ENCODE results near the gene THBD. TPM values are rescaled to one million over a fixed set of nuclear protein-coding genes. Genes with fewer than 3 reads are reported as not detected.

THBD gene
- total and polyA plus RNA-seq, 5 donors from 2014 or later: not detected

DNA sequence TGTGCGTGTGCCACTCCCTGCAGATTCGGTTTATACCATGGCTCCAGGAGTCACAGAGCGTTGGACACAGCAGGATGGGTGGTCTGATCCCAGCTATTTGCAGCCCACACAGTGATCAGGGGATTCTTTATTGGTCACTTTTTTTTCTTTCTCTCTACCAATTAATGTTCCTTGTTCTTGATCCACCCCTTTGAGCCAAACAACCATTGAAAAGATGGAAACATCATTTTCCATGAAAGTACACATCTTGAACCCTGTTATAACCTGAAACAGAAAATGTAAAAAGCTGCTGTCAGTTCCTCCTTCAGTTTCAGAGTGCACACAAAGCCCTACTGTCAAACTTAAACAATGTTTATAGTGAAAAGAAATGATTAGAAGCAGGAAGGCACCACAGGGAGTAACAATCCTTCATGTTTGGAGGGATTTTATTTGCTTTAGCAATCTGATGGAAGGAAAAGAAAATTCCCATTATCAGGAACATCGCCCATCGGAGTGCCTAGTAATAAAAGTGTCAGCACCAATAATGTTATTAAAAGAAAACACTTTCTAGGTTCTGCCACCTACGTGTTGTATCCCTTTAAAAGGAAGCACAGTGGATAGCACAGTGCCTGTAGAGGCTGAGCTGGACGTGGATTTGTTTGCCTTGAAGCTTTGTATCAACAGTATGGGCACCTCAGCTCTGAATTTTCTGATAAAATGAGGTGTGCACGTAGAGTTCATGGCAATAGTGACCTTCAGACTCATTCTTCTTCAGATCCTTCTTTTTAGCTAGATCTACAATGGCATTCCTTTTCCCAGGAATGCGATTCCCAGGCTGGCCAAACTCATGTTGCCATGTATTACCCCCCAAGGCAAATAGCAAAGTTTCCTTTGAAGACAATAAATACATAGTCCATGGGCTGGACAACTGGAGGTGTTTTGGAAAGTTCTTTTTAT lies 16.1 kb upstream of the THBD start:
- H3K9me3 ChIP-seq (ENCODE audit: control insufficient read depth in 2 of 2, low read length in 2 of 2): no peaks in the 10 kb centered on the region
- Mint-ChIP-seq H3K27me3 (peaks cover 9% of the 10 kb centered on the region), H3K27ac (no peak overlapping the region), H3K36me3 (no peaks in the 10 kb centered on the region), H3K9me3 (peaks cover 0 to 2% (median 0%) of the 10 kb centered on the region in 7 donors), H3K4me3 (no peak overlapping the region), H3K4me1 (no peaks in the 10 kb centered on the region)
- peaks cover 3% of the 10 kb centered on the region for H3K27me3 ChIP-seq (ENCODE audit: control insufficient read depth, insufficient read depth, low read length)
- DNase-seq (no peak), ATAC-seq (ENCODE audit: low read depth in 2 of 2) (no peak)
- no peak overlapping the region for H3K4me3 ChIP-seq (ENCODE audit: low read depth, low read length)
- no peak overlapping the region for H3K27ac ChIP-seq (ENCODE audit: insufficient read depth, low read length, poor library complexity, severe bottlenecking)
- no peaks in the 10 kb centered on the region for H3K4me1 ChIP-seq (ENCODE audit: control insufficient read depth, insufficient read depth, low read length, poor library complexity, severe bottlenecking)
- H3K36me3 ChIP-seq (ENCODE audit: control insufficient read depth, insufficient read depth, low read length): no peaks in the 10 kb centered on the region

GRCh38 chr20:23063581-23063980 lies 14.1 kb upstream of the THBD start:
- no peaks in the 10 kb centered on the region for H3K9me3 ChIP-seq (ENCODE audit: control insufficient read depth in 2 of 2, low read length in 2 of 2)
- no peak for ATAC-seq (ENCODE audit: low read depth in 2 of 2)
- Mint-ChIP-seq H3K27ac (no peak overlapping the region), H3K4me3 (no peak overlapping the region), H3K27me3 (peaks cover 15% of the 10 kb centered on the region), H3K36me3 (no peaks in the 10 kb centered on the region), H3K4me1 (no peaks in the 10 kb centered on the region), H3K9me3 (peaks cover 0 to 2% (median 0%) of the 10 kb centered on the region in 7 donors)
- no peaks in the 10 kb centered on the region for H3K27me3 ChIP-seq (ENCODE audit: control insufficient read depth, insufficient read depth, low read length)
- no peak overlapping the region for H3K4me3 ChIP-seq (ENCODE audit: low read depth, low read length)
- H3K4me1 ChIP-seq (ENCODE audit: control insufficient read depth, insufficient read depth, low read length, poor library complexity, severe bottlenecking): no peaks in the 10 kb centered on the region
- no peaks in the 10 kb centered on the region for H3K36me3 ChIP-seq (ENCODE audit: control insufficient read depth, insufficient read depth, low read length)
- DNase-seq: no peak
- H3K27ac ChIP-seq (ENCODE audit: insufficient read depth, low read length, poor library complexity, severe bottlenecking): no peak overlapping the region

GRCh38 chr20:23063168-23063567 lies 13.7 kb upstream of the THBD start:
- no peaks in the 10 kb centered on the region for H3K9me3 ChIP-seq (ENCODE audit: control insufficient read depth in 2 of 2, low read length in 2 of 2)
- Mint-ChIP-seq H3K27ac (no peak overlapping the region), H3K4me3 (no peak overlapping the region), H3K9me3 (peaks cover 0 to 2% (median 0%) of the 10 kb centered on the region in 7 donors), H3K4me1 (no peaks in the 10 kb centered on the region), H3K27me3 (peaks cover 14% of the 10 kb centered on the region), H3K36me3 (no peaks in the 10 kb centered on the region)
- H3K4me3 ChIP-seq (ENCODE audit: low read depth, low read length): no peak overlapping the region
- no peaks in the 10 kb centered on the region for H3K4me1 ChIP-seq (ENCODE audit: control insufficient read depth, insufficient read depth, low read length, poor library complexity, severe bottlenecking)
- H3K36me3 ChIP-seq (ENCODE audit: control insufficient read depth, insufficient read depth, low read length): no peaks in the 10 kb centered on the region
- ATAC-seq (ENCODE audit: low read depth in 2 of 2) (no peak), DNase-seq (no peak)
- no peak overlapping the region for H3K27ac ChIP-seq (ENCODE audit: insufficient read depth, low read length, poor library complexity, severe bottlenecking)
- no peaks in the 10 kb centered on the region for H3K27me3 ChIP-seq (ENCODE audit: control insufficient read depth, insufficient read depth, low read length)

DNA sequence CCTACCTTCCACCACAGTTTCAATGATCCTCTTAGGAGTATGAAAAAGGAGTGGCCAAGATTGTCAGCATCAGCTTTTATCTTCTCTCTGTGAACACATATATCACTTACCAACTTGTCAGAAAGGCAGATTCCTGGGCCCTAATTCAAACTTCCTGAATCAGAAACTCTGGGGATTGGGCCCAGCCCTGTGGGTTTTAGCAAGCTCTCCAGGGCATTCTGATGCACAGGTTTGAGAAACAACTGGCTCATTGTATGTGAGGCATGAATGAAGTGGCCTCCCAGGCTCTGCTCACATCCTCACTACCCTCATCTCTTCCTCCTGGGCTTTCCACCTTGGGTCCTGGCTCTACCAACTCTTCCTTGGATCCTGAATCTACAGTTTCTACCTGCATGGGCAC lies 13.2 kb upstream of the THBD start:
- H3K27me3 ChIP-seq (ENCODE audit: control insufficient read depth, insufficient read depth, low read length): no peaks in the 10 kb centered on the region
- DNase-seq (no peak), ATAC-seq (ENCODE audit: low read depth in 2 of 2) (no peak)
- H3K36me3 Mint-ChIP-seq: no peaks in the 10 kb centered on the region
- no peak overlapping the region for H3K4me3 ChIP-seq (ENCODE audit: low read depth, low read length)
- no peak overlapping the region for H3K27ac Mint-ChIP-seq
- no peaks in the 10 kb centered on the region for H3K4me1 ChIP-seq (ENCODE audit: control insufficient read depth, insufficient read depth, low read length, poor library complexity, severe bottlenecking)
- H3K9me3 Mint-ChIP-seq: peaks cover 0 to 2% (median 0%) of the 10 kb centered on the region in 7 donors
- H3K27ac ChIP-seq (ENCODE audit: insufficient read depth, low read length, poor library complexity, severe bottlenecking): no peak overlapping the region
- no peaks in the 10 kb centered on the region for H3K4me1 Mint-ChIP-seq
- H3K36me3 ChIP-seq (ENCODE audit: control insufficient read depth, insufficient read depth, low read length): no peaks in the 10 kb centered on the region
- H3K27me3 Mint-ChIP-seq: peaks cover 18% of the 10 kb centered on the region
- H3K9me3 ChIP-seq (ENCODE audit: control insufficient read depth in 2 of 2, low read length in 2 of 2): no peaks in the 10 kb centered on the region
- H3K4me3 Mint-ChIP-seq: no peak overlapping the region

- H3K9me3 ChIP-seq (ENCODE audit: control insufficient read depth in 2 of 2, low read length in 2 of 2): no peaks in the 10 kb centered on the region
- no peaks in the 10 kb centered on the region for H3K36me3 ChIP-seq (ENCODE audit: control insufficient read depth, insufficient read depth, low read length)
- H3K4me1 ChIP-seq (ENCODE audit: control insufficient read depth, insufficient read depth, low read length, poor library complexity, severe bottlenecking): no peaks in the 10 kb centered on the region
- Mint-ChIP-seq H3K27ac (no peak overlapping the region), H3K36me3 (no peaks in the 10 kb centered on the region), H3K4me1 (no peaks in the 10 kb centered on the region), H3K4me3 (no peak overlapping the region), H3K27me3 (peaks cover 18% of the 10 kb centered on the region), H3K9me3 (peaks cover 0 to 3% (median 0%) of the 10 kb centered on the region in 7 donors)
- no peak overlapping the region for H3K4me3 ChIP-seq (ENCODE audit: low read depth, low read length)
- DNase-seq (no peak), ATAC-seq (ENCODE audit: low read depth in 2 of 2) (no peak)
- no peaks in the 10 kb centered on the region for H3K27me3 ChIP-seq (ENCODE audit: control insufficient read depth, insufficient read depth, low read length)
- H3K27ac ChIP-seq (ENCODE audit: insufficient read depth, low read length, poor library complexity, severe bottlenecking): no peak overlapping the region
Observed at GRCh38 chr20:23061734-23062561, 12.5 kb upstream of the THBD start.

GRCh38 chr20:23061262-23061661 lies 11.8 kb upstream of the THBD start:
- Mint-ChIP-seq H3K27ac (no peak overlapping the region), H3K9me3 (peaks cover 0 to 5% (median 0%) of the 10 kb centered on the region in 7 donors), H3K27me3 (peaks cover 18% of the 10 kb centered on the region), H3K36me3 (no peaks in the 10 kb centered on the region), H3K4me1 (no peaks in the 10 kb centered on the region), H3K4me3 (no peak overlapping the region)
- ATAC-seq (ENCODE audit: low read depth in 2 of 2) (no peak), DNase-seq (no peak)
- Histone ChIP-seq H3K36me3 (ENCODE audit: control insufficient read depth, insufficient read depth, low read length) (no peaks in the 10 kb centered on the region), H3K27ac (ENCODE audit: insufficient read depth, low read length, poor library complexity, severe bottlenecking) (no peak overlapping the region), H3K27me3 (ENCODE audit: control insufficient read depth, insufficient read depth, low read length) (no peaks in the 10 kb centered on the region), H3K9me3 (ENCODE audit: control insufficient read depth in 2 of 2, low read length in 2 of 2) (no peaks in the 10 kb centered on the region), H3K4me3 (ENCODE audit: low read depth, low read length) (no peak overlapping the region), H3K4me1 (ENCODE audit: control insufficient read depth, insufficient read depth, low read length, poor library complexity, severe bottlenecking) (no peaks in the 10 kb centered on the region)

DNA sequence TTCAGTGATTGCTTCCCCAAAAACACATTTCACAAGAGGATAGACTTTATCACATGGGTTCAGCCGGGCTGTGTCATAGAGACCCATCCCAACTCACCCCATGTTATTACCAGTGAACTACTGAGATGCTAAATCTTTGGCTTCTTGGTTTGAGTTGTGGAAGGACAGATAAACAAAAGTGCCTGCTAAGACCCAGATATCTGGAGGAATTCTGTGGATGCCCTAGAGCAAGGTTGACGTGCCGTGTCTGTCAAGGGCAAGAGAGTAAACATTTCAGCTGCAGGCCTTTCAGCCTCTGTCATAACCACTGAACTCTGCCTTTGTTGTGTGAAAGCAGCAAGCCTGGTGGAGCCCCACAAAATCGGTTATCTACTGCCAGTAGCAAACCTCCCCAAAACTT lies 11.2 kb upstream of the THBD start:
- no peaks in the 10 kb centered on the region for H3K4me1 ChIP-seq (ENCODE audit: control insufficient read depth, insufficient read depth, low read length, poor library complexity, severe bottlenecking)
- Mint-ChIP-seq H3K4me1 (no peaks in the 10 kb centered on the region), H3K36me3 (no peaks in the 10 kb centered on the region), H3K27me3 (peaks cover 18% of the 10 kb centered on the region), H3K27ac (no peak overlapping the region), H3K9me3 (peaks cover 0 to 5% (median 0%) of the 10 kb centered on the region in 7 donors), H3K4me3 (no peak overlapping the region)
- ATAC-seq (ENCODE audit: low read depth in 2 of 2) (no peak), DNase-seq (no peak)
- no peaks in the 10 kb centered on the region for H3K9me3 ChIP-seq (ENCODE audit: control insufficient read depth in 2 of 2, low read length in 2 of 2)
- no peaks in the 10 kb centered on the region for H3K36me3 ChIP-seq (ENCODE audit: control insufficient read depth, insufficient read depth, low read length)
- no peak overlapping the region for H3K27ac ChIP-seq (ENCODE audit: insufficient read depth, low read length, poor library complexity, severe bottlenecking)
- no peak overlapping the region for H3K4me3 ChIP-seq (ENCODE audit: low read depth, low read length)
- H3K27me3 ChIP-seq (ENCODE audit: control insufficient read depth, insufficient read depth, low read length): no peaks in the 10 kb centered on the region
